ENCODE results near the gene HSPBP1. TPM values are rescaled to one million over a fixed set of nuclear protein-coding genes. Genes with fewer than 3 reads are reported as not detected.

HSPBP1 gene
- total and polyA plus RNA-seq, 2 donors from 2014 or later: 37.6 to 55.9 TPM

- H3K27ac ChIP-seq (ENCODE audit: low read depth in 2 of 2, low read length in 2 of 2): no peak overlapping the region
- peaks cover 0 to 5% (median 5%) of the 10 kb centered on the region in 3 donors for H3K36me3 ChIP-seq (ENCODE audit: control insufficient read depth in 2 of 3, insufficient read depth in 3 of 3, low read length in 3 of 3)
- no peak for DNase-seq
- no peak for FAIRE-seq
- H3K9me3 ChIP-seq (ENCODE audit: control insufficient read depth in 2 of 3, insufficient read depth in 1 of 3, low read length in 3 of 3): no peaks in the 10 kb centered on the region
- no peaks in the 10 kb centered on the region for H3K27me3 ChIP-seq (ENCODE audit: control insufficient read depth, insufficient read depth, low read length)
- intact Hi-C loops (cut with DNase I): no loop called here
- H3K4me3 ChIP-seq (ENCODE audit: low read length in 3 of 3): no peak overlapping the region
- peaks cover 0 to 12% (median 4%) of the 10 kb centered on the region in 3 donors for H3K4me1 ChIP-seq (ENCODE audit: control insufficient read depth in 2 of 3, insufficient read depth in 2 of 3, low read depth in 1 of 3, low read length in 3 of 3)
- no peak overlapping the region for H3K9ac ChIP-seq (ENCODE audit: low read length in 3 of 3)
- TF ChIP-seq CTCF (IDR thresholded peaks at IDR 0.05; ENCODE audit: borderline replicate concordance, extremely low read depth, insufficient read depth): no peak
These were observed 29.5 kb downstream of the HSPBP1 start for GRCh38 chr19:55250262-55251036.

- H3K27me3 ChIP-seq (ENCODE audit: control insufficient read depth, insufficient read depth, low read length): no peaks in the 10 kb centered on the region
- DNase-seq (no peak), FAIRE-seq (no peak)
- H3K4me3 ChIP-seq (ENCODE audit: low read length in 3 of 3): no peak overlapping the region
- no peak for TF ChIP-seq CTCF (IDR thresholded peaks at IDR 0.05; ENCODE audit: borderline replicate concordance, extremely low read depth, insufficient read depth)
- intact Hi-C loops (cut with DNase I): no loop called here
- peaks cover 0 to 6% (median 0%) of the 10 kb centered on the region in 3 donors for H3K4me1 ChIP-seq (ENCODE audit: control insufficient read depth in 2 of 3, insufficient read depth in 2 of 3, low read depth in 1 of 3, low read length in 3 of 3)
- H3K27ac ChIP-seq (ENCODE audit: low read depth in 2 of 2, low read length in 2 of 2): no peak overlapping the region
- no peak overlapping the region for H3K9ac ChIP-seq (ENCODE audit: low read length in 3 of 3)
- H3K9me3 ChIP-seq (ENCODE audit: control insufficient read depth in 2 of 3, insufficient read depth in 1 of 3, low read length in 3 of 3): no peaks in the 10 kb centered on the region
- peaks cover 0 to 10% (median 8%) of the 10 kb centered on the region in 3 donors for H3K36me3 ChIP-seq (ENCODE audit: control insufficient read depth in 2 of 3, insufficient read depth in 3 of 3, low read length in 3 of 3)
These were observed 30.1 kb downstream of the HSPBP1 start for GRCh38 chr19:55249841-55250240.

GRCh38 chr19:55248704-55249103 is 31.2 kb downstream of the HSPBP1 start:
- H3K36me3 ChIP-seq (ENCODE audit: control insufficient read depth in 2 of 3, insufficient read depth in 3 of 3, low read length in 3 of 3): peaks cover 0 to 18% (median 18%) of the 10 kb centered on the region in 3 donors
- no peak overlapping the region for H3K4me3 ChIP-seq (ENCODE audit: low read length in 3 of 3)
- peaks cover 0 to 4% (median 0%) of the 10 kb centered on the region in 3 donors for H3K4me1 ChIP-seq (ENCODE audit: control insufficient read depth in 2 of 3, insufficient read depth in 2 of 3, low read depth in 1 of 3, low read length in 3 of 3)
- H3K9me3 ChIP-seq (ENCODE audit: control insufficient read depth in 2 of 3, insufficient read depth in 1 of 3, low read length in 3 of 3): no peaks in the 10 kb centered on the region
- no peak overlapping the region for H3K27ac ChIP-seq (ENCODE audit: low read depth in 2 of 2, low read length in 2 of 2)
- intact Hi-C loops (cut with DNase I): no loop called here
- H3K9ac ChIP-seq (ENCODE audit: low read length in 3 of 3): no peak overlapping the region
- DNase-seq (no peak), FAIRE-seq (no peak)
- no peaks in the 10 kb centered on the region for H3K27me3 ChIP-seq (ENCODE audit: control insufficient read depth, insufficient read depth, low read length)
- TF ChIP-seq CTCF (IDR thresholded peaks at IDR 0.05; ENCODE audit: borderline replicate concordance, extremely low read depth, insufficient read depth): no peak
